ENCODE data around the gene OGG1.
A peak's percentile ranks its signal among the peaks of the same experiment; 100 is the strongest.

OGG1 gene

DNA sequence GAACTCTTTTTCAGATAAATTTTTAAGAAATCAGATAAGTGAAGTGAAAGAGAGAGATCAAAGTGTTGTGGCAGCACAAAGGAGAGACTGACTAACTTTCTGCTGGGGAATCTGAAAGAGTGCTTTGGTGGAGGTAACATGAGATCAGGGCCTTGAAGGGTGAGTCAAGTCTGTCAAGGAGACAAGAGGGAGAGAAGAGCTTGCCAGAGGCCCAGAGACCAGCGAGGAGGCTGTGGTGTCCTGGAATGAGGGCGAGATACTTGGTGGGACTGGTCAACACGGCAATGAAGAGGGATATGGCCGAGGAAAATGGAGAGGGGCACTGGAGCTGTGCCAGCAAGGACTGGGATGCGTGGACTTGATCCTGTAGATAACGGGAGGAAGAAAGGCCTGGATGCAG is 38.0 kb downstream of the OGG1 start:
- no peak for DNase-seq

DNA sequence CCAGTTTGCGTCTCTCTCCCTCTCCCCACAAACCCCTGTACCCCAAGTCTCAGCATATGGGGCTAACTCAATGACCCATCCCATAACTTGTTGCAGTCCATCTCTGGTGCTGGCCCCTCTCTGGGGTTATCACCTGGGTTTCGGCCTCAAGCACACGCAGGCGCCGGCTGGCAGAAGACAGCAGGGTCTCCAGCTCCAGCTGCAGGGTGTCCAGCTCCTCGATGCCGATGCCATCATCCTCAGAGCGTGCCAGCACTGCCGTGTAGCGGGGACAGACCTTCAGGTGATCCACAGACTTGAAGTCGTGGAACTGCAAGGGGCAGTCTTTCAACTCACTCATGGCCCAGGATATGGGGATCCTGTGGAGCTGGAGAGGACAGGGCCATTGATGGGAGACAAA is 41.4 kb downstream of the OGG1 start:
- no peak for DNase-seq

DNA sequence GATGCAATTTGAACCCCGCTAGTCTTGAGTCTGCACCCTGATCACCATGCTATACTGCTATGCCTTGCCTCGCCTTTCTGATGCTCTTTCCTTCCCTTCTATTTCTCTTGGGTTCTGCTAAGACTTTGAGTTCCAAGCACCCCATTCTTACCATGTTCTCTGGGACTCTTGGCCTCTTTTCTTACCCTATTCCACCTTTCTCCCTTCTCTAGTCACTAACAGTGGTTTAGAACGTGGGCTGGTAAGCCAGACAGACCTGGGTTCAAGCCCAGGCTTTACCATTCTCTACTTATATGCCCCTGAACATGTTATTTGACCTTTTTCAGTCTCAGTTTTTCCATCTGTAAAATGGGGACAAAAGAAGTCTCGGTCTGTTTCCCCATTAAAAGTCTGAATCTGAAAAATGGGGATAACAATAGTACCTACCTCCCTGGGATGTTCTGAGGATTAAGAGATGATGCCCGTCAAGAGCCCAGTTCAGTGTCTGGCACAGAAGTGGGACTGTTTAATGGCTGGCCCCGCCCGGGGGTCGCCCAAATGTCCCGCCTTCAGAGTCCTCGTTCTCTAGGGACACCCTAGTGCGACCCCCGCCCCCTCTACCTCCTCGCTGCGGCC is 42.1 kb downstream of the OGG1 start:
- DNase-seq = no peak

DNA sequence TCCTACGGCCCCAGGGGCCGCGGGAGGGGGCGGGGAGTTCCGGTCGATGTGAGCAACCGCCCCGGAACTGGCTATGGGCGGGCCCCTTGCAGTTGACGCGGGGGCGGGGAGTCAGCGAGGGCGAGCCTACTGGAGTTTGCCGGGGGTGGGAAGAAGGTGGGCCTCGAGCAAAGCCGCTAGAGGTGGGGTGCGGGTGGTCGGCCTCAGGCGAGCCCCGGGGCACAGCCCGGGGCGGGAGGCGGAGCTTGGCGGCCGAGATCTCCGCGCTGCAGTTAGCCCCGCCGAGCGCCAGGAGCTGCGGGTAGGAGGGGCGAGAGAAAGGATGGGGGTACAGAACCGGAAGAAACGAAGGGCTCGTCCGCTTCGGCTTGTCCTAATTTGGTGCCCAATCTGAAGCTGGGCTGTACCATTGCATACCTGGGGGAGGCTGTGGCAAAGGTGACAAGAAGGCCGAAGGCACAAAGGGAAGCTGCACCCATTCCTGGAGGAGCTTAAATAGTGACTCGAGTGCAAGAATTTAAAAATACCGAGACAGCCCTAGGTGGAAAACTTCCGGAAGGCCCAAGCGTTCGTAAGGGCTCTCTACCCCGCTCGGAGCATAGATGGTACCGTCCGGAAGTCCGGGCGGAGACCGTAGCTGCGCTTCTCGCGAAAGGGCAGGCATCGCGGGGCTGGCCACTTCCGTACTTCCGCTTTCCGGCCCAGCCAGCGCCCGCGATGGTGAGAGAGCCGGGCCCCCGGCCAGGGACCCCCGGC is 42.8 kb downstream of the OGG1 start, which contains the start of the genes ARPC4 and TADA3:
Gene ARPC4 (plus strand): TSS at position 678 of the 756 bp plus-strand sequence. CDS start 40 bp downstream, at position 718.
Gene TADA3 (minus strand): TSS at position 69 of the 756 bp plus-strand sequence. CDS start 1,007 bp downstream, outside the sequence.
- DNase-seq = peak; percentile 88

DNA sequence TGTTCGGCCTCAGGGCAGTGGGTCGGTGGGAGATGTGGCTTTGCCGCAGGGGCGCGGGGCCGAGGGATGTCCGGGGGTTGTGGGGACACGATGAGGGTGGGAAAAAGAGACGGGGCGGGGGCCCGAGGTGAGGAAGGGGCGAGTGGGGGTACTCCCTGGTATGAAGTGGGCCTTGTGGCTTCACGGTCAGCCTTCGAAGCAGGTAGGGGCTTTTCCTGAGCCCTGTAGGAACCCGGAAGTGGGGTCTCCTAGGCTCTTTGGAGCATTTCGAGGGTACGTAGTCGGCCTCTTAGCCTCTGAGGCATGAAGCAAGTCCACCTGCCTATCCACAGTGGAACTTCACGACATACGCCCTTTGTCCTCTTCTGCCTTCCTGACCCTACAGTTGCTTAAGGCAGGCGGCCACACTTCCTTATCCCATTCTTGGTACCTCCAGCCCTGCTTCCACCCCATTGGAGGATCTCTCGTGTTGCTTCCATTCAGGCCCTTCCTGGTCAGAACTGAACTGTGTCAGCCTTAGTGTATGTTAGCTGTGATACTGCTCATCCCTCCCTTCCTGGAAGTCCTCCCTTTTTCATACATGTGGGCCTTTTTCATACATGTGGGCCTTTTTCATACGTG is 43.5 kb downstream of the OGG1 start:
- DNase-seq = no peak

DNA sequence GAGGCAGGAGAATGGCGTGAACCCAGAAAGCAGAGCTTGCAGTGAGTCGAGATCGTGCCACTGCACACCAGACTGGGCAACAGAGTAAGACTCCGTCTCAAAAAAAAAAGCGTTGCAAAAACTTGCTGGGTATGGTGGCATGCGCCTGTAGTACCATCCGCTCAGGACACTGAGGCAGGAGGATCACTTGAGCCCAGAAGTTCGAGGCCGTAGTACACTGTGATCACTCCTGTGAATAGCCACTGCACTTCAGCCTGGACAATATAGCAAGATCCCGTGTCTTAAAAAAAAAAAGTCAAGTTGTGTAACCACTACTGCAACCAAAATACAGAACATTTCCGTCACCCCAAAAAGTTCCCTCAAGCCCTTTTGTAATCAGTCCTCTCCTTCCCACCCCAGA is 44.6 kb downstream of the OGG1 start:
- DNase-seq = no peak

DNA sequence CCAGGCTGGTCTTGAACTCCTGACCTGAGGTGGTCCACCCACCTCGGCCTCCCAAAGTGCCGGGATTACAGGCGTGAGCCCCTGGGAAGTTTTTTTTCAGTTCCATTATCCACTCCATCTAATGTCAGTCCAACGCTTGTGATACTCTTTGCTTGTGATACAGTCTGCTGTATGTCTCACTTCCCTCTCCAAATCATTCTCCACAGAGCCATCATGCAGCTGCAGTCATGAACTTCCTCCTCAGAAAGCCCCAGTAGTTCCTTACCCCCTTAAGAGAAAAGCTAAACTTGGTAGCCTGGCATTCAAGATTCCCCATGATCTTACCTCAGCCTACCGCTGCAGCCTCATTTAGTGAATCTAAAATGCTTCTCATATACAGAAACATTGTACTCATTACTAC is 45.5 kb downstream of the OGG1 start:
- no peak for DNase-seq

DNA sequence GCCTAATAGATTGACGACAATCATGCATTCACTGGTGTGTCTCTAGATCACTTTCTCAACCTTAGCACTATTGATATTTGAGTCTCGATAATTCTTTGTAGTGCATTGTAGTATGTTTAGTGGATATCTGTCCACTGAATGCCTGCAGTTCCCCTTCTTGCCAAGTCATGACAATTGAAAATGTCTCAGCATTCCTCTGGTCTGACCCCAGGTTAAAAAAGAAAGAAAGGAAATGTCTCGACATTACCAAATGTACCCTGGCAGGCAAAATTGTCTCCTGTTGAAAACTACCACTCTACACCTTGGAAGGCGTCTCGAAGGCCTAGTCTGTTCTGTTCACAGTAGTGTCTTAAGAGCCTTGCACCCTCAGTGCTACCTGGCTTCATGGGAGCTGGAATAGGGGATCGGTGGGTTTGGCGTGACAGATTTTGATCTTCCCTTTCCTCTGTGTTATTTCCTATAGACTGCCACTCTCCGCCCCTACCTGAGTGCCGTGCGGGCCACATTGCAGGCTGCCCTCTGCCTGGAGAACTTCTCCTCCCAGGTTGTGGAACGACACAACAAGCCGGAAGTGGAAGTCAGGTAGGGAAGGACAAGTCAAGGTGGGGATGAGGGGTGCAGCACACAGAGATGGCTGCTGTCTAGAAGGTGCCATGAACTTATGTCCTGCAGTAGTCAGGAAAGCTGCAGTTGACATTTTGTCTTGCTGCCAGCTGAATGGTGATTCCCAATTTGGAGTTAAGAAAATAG is 47.6 kb downstream of the OGG1 start:
- no peak for DNase-seq

DNA sequence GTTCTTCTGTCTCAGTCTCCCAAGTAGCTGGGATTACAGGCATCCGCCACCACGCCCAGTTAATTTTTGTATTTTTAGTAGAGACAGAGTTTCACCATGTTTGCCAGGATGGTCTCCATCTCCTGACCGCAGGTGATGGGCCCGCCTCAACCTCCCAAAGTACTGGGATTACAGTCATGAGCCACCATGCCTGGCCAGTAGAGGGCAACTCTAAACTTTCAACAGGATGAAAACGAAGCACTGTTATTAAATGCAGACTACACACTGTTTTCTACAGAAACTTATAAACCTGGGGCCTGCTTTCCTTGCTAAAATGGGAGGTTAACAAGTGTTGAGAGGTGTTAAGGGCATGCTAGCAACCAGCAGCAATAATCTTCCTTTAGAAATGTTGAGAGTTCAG is 50.8 kb downstream of the OGG1 start:
- no peak for DNase-seq

DNA sequence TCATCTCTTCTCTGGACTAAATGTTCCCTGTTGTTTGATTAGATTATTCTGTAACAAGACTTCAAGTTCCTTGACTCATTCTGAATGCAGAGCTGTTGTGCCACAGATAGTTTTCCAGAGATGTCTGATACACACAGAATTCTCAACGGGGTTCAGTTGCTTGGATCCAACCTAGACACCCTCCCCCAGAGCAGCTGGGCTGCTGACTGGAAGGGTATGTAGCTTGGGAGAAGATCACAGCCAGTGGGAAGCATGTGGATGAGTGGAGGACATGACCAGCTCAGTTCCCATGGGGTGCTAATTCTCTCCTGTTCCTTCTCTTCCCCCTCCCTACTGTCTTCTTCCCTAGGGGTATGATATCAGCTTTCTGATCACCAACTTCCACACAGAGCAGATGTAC is 53.7 kb downstream of the OGG1 start:
- no peak for DNase-seq

DNA sequence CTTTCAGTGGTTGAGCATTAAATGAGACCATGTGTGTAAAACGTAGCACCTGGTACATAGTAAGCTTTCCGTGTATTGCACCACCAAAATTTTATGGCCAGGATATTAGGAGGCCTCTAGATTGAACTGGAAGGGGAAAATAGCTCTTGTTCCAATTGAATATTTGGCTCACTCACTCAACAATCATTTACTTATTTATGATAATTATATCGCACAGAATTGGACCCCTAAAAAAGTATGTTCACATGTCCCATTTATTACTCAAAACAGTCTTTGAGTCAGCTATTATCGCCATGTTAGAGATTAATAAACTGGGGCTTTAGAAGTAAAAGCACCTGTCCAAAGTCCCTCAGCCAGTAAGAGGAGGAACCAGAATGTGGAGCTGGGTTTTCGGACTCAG is 55.2 kb downstream of the OGG1 start:
- DNase-seq = no peak

DNA sequence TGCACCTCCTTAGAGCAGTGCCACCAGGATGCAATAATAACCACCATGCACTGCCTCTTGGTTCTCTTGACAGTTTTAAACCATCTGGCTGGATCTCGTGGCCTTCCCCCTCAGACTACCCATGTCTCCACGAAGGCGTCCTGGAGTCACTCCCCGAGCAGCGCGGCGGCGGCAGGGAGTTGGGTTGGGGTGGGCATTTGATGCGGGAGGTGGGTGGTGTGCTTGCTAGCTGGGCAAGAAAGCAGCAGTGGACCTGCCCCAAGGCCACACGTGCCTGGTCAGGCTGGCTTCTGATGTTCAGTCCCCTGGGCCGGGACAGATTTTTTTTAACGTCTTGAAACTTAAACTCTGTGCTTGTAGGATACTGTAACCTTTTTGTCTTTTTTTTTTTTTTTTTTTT is 56.4 kb downstream of the OGG1 start:
- DNase-seq = no peak
